HG02623 (cell line): ENCODE measurements around the gene KRTAP17-1.
"Not testable (repeated sequence)": the region's sequence is repeated elsewhere in the genome, so short reads cannot be mapped to it uniquely, and the experiment has no call there.

ENCODE experiments used
- ATAC-seq: cut with Tn5 transposase; IDR thresholded peaks from one replicate; pipeline ENCODE4 v1.9.1; 2021; ENCODE audit warnings: moderate library complexity; ENCODE audit not compliant: unreplicated experiment

Gene KRTAP17-1, protein sequence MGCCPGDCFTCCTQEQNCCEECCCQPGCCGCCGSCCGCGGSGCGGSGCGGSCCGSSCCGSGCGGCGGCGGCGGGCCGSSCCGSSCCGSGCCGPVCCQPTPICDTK

DNA sequence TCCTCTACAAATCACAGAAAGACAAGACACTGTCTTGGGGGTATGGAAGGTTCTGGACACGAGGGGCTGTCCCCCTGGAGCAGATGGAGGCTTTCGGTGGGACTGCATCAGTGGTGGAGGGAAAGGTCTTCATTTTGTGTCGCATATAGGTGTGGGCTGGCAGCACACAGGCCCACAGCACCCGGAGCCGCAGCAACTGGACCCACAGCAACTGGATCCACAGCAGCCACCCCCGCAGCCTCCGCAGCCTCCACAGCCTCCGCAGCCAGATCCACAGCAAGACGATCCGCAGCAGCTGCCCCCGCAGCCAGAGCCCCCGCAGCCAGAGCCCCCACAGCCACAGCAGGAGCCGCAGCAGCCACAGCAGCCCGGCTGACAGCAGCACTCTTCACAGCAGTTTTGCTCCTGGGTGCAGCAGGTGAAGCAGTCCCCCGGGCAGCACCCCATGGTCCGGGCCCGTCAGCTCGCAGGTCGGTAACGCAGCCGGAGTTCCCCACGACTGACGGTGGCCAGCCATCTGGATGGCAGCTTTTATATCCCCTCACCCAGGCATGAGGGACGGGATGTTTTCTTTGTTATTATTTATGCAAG lies at the start of gene KRTAP17-1:
TSS of gene KRTAP17-1 (minus strand) at position 507 of the 591 bp plus-strand sequence. CDS start at position 447, 60 bp downstream.
- ATAC-seq: no peak

DNA sequence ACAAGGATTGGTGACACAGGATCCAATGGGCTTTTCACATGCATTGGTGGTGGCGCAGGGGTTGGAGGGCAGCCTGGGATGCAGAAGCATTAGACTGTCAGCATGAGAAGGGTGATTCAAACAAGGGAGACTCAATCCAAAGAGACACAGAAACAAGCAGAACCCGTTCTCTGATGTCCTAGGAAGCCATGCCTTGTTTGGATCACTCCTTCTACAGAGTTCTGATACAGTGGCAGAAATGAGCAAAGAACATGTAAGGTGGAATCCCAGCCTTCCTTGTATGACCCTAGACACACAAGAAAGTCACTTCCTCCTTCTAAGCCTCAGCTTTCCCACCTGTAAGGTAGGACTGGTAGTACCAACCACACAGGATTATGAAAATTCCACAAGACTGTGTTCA lies 48.4 kb upstream of the KRTAP17-1 start:
- ATAC-seq: no peak

GRCh38 chr17:41360296-41360995 lies 44.9 kb upstream of the KRTAP17-1 start:
- no peak for ATAC-seq

DNA sequence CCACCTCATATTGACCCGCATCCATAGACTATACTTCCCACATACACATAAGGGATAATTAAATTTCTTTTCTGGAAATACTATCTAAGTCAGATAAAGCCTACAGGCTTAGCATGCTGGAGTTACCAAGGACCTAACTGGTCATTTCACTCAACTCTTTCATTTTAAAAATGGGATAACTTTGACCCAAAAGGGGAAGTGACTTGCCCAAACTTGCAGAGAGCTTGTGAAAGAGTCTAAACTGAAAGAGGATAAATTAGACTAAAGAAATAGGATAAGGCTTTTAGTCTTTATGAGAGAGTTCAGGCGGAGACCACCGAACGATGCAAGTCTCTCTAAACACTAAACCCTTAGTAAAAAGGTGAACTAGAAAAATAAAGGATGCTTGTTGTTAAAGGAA lies 39.0 kb upstream of the KRTAP17-1 start:
- ATAC-seq: no peak

DNA sequence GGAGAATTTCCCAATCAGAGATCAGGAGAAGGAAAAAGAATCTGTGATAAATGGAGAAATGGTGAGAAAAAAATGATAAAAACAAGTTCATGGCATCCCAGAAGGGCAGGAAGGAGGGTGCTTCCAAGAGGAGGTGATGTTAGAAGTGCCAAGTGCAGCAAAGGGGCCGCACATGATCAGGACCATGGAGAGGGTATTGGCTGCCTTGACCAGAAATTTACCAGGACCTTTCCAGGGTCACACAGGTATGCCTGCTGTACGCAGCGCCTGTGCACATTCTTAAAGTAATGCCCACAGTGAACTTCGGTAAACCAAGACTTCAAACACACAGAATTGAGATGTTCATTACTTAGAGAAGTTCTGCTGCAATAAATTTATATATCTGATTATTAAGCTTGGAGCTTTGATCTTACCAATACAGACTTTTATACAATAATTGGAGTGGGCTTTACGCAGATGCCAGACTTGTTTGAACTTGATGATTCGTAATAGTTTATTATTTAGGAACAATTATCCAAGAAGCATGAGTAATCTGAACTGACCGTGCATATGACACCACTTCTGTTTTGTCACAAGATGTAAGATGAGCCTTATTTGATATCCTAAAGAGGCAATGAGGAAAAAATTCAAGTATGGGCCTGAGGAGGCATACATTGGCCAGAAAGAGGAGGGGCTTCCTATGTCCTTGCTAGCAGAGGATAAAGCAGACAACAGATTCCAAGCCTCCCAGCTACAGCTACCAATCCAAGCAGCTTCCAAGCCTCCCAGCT lies 37.3 kb upstream of the KRTAP17-1 start:
- ATAC-seq: no peak

GRCh38 chr17:41351177-41351576 lies 35.7 kb upstream of the KRTAP17-1 start:
- ATAC-seq: no peak

GRCh38 chr17:41350381-41350878 lies 34.9 kb upstream of the KRTAP17-1 start, which contains the start of gene KRT33A:
Gene KRT33A, minus strand, starts transcription at chr17:41350828. Its CDS starts 61 bp downstream, at chr17:41350767.
- not testable (repeated sequence) for ATAC-seq

GRCh38 chr17:41347869-41348760 lies 32.6 kb upstream of the KRTAP17-1 start:
- ATAC-seq: no peak

DNA sequence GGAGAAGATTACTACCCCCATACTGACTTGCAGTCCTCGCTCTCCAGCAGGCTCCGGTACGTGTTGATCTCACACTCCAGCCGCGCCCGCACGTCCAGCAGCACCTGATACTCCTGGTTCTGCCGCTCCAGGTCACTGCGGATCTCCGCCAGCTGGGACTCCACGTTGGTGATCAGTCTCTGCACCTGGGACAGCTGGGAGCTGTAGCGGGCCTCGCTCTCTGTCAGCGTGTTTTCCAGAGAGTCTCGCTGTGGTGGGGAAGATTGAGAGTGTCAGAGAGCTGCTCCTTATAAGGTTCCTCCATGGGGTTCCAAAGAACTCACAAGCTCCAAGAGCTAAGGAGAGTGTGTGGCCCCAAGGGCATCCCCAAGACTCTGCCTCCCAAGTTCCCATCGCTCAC lies 30.9 kb upstream of the KRTAP17-1 start:
- not testable (repeated sequence) for ATAC-seq

GRCh38 chr17:41345992-41346391 lies 30.5 kb upstream of the KRTAP17-1 start:
- no peak for ATAC-seq

DNA sequence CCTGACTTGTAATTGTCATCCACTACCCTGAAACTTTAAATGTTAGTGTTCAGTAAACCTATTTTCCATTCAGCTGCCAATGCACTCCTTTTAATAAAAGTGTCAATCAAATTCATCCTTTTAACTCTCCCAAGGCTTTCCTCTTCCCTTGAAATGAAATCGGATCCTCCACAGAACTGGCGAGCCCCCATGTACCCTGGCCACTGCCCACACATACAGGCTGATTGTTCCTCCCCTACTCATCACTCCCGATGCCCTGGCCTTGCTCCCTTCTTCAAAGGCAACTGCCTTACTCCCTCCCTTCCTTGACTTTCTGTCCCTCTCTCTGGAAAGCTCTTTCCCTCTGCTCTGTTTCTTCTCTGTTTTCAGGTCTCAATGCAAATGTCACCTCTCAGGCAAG lies 27.5 kb upstream of the KRTAP17-1 start:
- no peak for ATAC-seq

DNA sequence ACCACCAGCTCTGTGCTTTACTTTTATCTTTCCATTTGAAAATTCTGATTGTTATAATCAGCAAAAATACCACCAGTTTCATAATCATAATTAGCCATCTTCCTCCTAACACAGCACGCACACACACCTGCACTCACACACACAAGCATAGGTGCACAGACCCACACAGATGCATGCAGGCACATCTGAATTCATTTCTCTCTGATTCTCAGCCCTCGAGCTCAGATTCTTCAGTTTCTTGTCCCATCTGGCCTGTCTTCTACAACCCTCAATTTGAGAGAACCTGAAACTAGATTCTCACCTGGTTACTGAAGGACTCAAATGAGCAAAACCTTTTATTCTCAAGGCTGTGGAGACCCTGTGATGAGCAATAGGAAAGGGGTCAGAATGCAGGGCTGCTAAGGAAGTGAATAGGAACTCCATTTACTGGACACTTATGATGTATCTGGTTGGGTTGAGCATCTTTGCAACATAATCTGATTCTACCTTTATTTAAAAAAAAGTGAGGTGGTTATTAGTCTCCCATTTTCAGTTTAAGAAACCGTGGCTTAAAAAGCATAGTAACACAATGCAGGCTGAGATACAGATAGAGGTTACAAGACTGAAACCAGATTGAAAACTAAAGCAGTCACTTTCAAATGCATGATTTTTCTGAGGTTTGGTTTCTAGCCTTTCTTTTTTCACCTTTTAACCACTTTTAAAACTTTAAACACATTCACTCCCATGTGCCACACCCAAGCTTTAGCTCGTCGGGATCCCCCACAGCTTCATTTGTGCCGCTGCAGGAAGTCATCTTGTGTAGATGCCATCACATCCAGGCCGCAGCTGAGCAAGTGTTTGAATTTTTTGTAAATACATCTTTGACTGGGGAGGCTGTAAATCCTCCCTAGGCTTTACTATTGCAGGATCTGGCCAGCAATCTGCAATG lies 25.7 kb upstream of the KRTAP17-1 start:
- ATAC-seq: no peak

- no peak for ATAC-seq
These were observed 25.0 kb upstream of the KRTAP17-1 start for GRCh38 chr17:41340494-41340893.

DNA sequence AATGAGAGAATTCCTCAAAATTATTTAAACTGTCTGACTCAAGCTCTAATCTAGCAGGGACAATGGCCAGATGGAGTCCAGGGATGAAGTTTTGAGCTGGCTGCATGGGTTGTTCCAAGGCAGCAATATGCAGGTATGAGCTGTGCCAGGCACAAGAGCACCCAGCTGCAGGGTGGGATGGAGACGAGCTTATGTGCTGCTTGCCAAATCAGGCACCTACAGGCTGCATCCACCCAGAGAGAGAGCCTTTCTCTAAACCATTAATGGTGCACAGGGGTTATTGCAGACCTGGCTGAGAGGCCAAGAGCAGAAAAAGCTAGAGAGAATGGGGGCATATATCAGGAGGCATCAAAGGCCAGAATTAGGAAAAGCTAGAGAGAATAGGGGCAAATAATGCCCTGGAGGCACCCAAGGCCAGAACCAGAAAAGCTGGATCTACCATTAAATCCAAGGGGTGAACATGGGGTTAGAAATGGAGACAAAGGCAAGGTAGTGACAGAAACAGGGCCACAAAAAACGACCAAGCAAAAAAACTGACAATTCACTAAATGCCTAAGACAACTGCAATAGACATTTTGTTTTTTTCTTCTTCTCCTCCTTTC lies 24.2 kb upstream of the KRTAP17-1 start:
- ATAC-seq: no peak

- no peak for ATAC-seq
These were observed 23.5 kb upstream of the KRTAP17-1 start for GRCh38 chr17:41338961-41339485.

DNA sequence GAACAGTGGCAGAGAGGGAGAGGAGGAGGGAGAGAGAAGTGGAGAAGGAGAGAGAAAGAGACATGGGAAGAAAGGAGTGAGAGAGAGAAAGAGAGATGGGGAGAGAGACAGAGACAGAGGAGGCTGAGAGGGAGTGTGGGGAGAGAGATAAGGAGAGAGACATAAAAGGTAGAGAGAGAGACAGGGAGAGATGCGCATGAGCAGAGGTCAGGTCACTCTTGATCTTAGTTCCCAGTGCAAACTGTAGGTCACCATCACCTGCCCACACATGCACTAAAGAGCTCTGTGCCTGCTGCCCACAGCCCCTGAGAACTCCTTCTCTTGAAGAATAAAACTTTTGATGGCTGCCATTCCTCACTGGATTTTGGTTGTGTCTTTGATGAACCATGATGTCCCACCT lies 20.2 kb upstream of the KRTAP17-1 start:
- ATAC-seq: no peak

DNA sequence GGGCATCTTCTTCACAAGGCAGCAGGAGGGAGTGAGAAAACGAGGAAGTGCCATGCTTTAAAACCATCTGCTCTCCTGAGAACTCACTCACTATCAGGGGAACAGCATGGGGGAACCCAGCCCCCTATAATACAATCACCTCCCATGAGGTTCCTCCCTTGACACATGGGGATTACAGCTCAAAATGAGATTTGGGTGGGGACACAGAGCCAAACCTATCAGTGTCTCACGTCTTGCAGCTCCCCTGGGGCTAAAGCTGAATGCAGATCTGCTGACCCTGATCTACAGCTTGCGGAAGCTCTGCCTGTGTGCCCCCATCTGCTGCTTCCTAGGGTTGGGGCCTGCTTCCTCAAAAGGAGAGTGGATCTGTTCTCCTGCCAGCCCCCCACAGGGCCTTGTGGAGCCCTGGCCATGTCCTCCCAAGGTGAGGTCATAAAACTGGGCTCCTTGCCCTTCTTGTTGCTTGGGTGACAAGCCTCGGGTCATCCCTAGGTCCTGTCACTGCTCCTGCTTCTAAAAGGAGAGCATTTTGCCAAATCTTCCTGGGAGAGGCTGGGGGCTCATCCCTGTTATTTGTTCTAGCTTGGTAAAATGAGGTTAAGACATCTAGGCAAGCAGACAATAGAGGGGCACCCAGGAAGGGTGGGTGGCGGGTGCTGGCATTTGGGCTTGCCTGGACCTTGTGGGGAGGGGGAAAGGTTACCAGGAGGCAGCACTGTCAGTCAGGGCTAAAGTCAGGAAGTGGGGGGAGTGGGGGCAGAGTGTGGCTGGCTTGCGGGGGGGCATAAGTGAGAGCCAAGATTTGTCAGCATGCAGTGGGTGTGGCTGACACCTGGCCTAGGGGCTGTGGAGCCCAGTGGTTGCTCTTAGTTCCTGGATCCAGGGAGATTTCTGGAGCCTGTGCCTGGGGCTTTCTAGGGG lies 19.1 kb upstream of the KRTAP17-1 start:
- ATAC-seq: no peak

DNA sequence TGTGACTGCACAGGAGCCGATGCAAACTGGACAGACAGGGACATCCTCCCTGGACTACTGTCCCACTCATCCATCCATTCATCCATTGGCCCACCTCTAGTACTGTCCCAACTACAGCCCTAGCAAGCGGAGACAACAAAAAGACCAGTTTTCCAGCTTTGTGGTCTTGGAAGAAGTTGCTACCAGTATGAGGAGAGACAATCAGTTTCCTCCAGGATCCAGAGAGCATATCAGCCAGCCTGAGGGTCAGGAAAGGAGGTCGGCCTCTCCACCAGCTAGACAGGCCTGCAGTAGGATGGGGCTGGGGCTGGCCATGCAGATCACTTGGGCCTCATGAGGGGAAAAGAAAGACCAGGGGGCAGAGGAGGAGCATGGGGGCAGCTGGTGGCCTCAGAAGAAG lies 18.3 kb upstream of the KRTAP17-1 start:
- ATAC-seq: no peak
